ENCODE results near the gene CYP4B1. TPM values are rescaled to one million over a fixed set of nuclear protein-coding genes. Genes with fewer than 3 reads are reported as not detected.

The CYP4B1 gene
- total RNA-seq, 1 donor from 2014 or later, result not detected

DNA sequence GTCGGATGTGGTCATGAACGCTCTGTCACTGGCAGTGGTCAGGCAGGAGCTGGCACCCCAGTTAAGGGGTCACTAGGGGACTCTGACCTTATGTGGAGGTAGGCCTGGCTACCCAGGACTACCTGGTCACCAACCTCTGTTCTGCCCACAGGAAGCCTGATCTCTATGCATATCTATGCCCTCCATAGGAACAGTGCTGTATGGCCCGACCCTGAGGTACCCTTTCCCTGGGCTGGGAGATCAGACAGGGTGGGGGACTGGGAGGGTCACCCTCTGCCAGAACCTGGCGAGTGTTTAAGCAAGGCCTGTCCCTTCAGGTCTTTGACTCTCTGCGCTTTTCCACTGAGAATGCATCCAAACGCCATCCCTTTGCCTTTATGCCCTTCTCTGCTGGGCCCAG lies 19.0 kb downstream of the CYP4B1 start:
- Mint-ChIP-seq H3K36me3 (ENCODE audit: low read depth) (no peaks in the 10 kb centered on the region), H3K4me1 (no peaks in the 10 kb centered on the region), H3K9me3 (no peaks in the 10 kb centered on the region), H3K27me3 (peaks cover 7% of the 10 kb centered on the region), H3K27ac (no peak overlapping the region), H3K4me3 (no peak overlapping the region)
- no peak for ATAC-seq (ENCODE audit: low read depth)
- ChIA-PET POLR2A (no interaction called here), CTCF (no interaction called here)
- intact Hi-C loops (cut with micrococcal nuclease), result no loop called here
- TF ChIP-seq, protein P1, sequence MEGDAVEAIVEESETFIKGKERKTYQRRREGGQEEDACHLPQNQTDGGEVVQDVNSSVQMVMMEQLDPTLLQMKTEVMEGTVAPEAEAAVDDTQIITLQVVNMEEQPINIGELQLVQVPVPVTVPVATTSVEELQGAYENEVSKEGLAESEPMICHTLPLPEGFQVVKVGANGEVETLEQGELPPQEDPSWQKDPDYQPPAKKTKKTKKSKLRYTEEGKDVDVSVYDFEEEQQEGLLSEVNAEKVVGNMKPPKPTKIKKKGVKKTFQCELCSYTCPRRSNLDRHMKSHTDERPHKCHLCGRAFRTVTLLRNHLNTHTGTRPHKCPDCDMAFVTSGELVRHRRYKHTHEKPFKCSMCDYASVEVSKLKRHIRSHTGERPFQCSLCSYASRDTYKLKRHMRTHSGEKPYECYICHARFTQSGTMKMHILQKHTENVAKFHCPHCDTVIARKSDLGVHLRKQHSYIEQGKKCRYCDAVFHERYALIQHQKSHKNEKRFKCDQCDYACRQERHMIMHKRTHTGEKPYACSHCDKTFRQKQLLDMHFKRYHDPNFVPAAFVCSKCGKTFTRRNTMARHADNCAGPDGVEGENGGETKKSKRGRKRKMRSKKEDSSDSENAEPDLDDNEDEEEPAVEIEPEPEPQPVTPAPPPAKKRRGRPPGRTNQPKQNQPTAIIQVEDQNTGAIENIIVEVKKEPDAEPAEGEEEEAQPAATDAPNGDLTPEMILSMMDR (IDR thresholded peaks at IDR 0.05), result no peak
- DNase-seq, result no peak

GRCh38 chr1:46818591-46818990 lies 19.7 kb downstream of the CYP4B1 start:
- intact Hi-C loops (cut with micrococcal nuclease), result no loop called here
- peaks cover 7% of the 10 kb centered on the region for H3K27me3 Mint-ChIP-seq
- no peaks in the 10 kb centered on the region for H3K9me3 Mint-ChIP-seq
- TF ChIP-seq, protein P1 (IDR thresholded peaks at IDR 0.05), result no peak
- no peaks in the 10 kb centered on the region for H3K36me3 Mint-ChIP-seq (ENCODE audit: low read depth)
- POLR2A ChIA-PET, result no interaction called here
- ATAC-seq (ENCODE audit: low read depth), result no peak
- CTCF ChIA-PET, result no interaction called here
- no peak overlapping the region for H3K27ac Mint-ChIP-seq
- DNase-seq, result no peak
- H3K4me1 Mint-ChIP-seq, result no peaks in the 10 kb centered on the region
- H3K4me3 Mint-ChIP-seq, result no peak overlapping the region

DNA sequence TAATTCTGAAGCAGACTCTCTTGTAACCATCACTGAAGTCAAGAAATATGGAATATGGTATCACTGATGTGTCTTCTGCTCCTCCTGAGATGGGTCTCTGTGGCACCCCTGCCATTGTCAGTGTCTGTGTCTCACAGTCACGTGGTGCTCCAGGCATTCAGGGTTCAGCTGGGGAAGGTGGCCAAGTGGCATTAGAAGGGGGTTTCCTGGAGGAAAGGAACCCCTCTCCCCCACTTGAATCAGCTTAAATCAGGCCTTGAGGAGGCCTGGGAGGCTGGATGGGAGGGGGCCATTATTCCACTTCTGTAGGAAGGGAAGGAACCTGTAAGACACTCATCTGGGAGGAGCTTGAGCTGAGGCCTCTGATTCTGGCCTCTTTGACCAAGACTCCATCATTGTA lies 20.5 kb downstream of the CYP4B1 start:
- no peak for ATAC-seq (ENCODE audit: low read depth)
- DNase-seq, result no peak
- POLR2A ChIA-PET, result no interaction called here
- CTCF ChIA-PET, result no interaction called here
- Mint-ChIP-seq H3K4me1 (no peaks in the 10 kb centered on the region), H3K9me3 (no peaks in the 10 kb centered on the region), H3K27me3 (peaks cover 7% of the 10 kb centered on the region), H3K27ac (no peak overlapping the region), H3K36me3 (ENCODE audit: low read depth) (no peaks in the 10 kb centered on the region), H3K4me3 (no peak overlapping the region)
- intact Hi-C loops (cut with micrococcal nuclease), result no loop called here
- TF ChIP-seq, protein P1 (IDR thresholded peaks at IDR 0.05), result no peak

DNA sequence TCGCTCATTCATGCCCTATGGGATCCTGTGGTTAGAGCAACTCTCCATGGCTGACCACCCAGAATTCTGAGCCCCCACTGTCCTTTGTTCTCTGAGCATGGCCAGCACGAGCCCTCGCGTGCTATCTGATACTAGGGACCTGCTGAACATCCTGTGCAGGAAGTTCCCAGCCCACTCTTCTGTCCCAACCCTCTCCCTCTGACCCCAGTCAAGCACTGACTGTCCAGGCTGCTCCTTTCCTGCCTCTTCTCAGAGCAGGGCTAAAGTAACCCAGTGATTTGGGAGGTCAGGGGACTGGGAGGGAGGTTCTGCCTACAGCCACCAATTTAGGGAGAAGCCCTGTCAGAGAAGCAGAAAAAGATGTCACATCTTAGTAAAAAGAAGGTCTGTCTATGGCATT lies 21.2 kb downstream of the CYP4B1 start:
- CTCF ChIA-PET, result no interaction called here

DNA sequence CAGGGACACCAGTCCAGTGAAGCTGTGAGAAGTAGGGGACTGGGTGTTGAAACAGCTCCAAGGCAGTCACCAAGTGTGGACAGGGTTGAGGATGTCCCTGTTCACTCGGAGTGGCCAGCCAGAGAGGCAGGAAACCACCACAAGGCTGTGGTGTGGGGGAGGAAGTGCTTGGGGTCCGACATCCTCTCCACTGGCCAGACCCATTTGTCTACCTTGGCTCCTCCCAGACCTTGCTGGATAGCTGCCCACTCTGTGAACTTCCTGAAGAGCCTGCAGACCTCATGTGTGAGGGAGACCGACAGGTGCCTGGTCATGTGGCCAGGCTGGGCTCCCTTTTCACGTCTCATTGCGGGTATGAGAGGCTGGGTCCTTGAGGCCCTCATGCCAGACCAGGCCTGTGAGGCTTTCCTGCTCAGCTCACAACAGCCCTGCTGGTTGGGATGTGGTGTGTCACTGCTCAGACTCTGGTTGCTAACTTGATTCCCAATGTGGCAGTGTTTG lies 21.8 kb downstream of the CYP4B1 start:
- Mint-ChIP-seq H3K4me1 (no peaks in the 10 kb centered on the region), H3K27me3 (peaks cover 7% of the 10 kb centered on the region), H3K9me3 (no peaks in the 10 kb centered on the region), H3K36me3 (ENCODE audit: low read depth) (no peaks in the 10 kb centered on the region), H3K4me3 (no peak overlapping the region), H3K27ac (no peak overlapping the region)
- TF ChIP-seq, protein P1 (IDR thresholded peaks at IDR 0.05), result no peak
- ATAC-seq (ENCODE audit: low read depth) (no peak), DNase-seq (no peak)
- ChIA-PET POLR2A (no interaction called here), CTCF (no interaction called here)
- intact Hi-C loops (cut with micrococcal nuclease), result no loop called here

More for the DNA sequence above, 21.2 kb downstream of the CYP4B1 start:
- Mint-ChIP-seq H3K4me3 (no peak overlapping the region), H3K36me3 (ENCODE audit: low read depth) (no peaks in the 10 kb centered on the region), H3K27me3 (peaks cover 7% of the 10 kb centered on the region), H3K9me3 (no peaks in the 10 kb centered on the region), H3K4me1 (no peaks in the 10 kb centered on the region), H3K27ac (no peak overlapping the region)
- TF ChIP-seq, protein P1 (IDR thresholded peaks at IDR 0.05), result no peak
- POLR2A ChIA-PET, result no interaction called here
- intact Hi-C loops (cut with micrococcal nuclease), result no loop called here
- ATAC-seq (ENCODE audit: low read depth) (no peak), DNase-seq (no peak)

Measured in activated B cell treated with CpG ODN at 0.5 μM for 24 hours (primary cell).